Mononuclear cell (primary cell): ENCODE data around the gene GPR3. TPM values are rescaled to one million over a fixed set of nuclear protein-coding genes. Genes with fewer than 3 reads are reported as not detected.
"Not testable (repeated sequence)": the region's sequence is repeated elsewhere in the genome, so short reads cannot be mapped to it uniquely, and the experiment has no call there.

Experiments used
- H3K27me3 ChIP-seq: 2 replicates; pipeline ENCODE4 v1.6.0; 2011; ENCODE audit warnings: low read length, control low read depth; ENCODE audit not compliant: insufficient read depth
- H3K4me1 ChIP-seq: 2 replicates; pipeline ENCODE4 v1.5.1; 2011; ENCODE audit warnings: mild to moderate bottlenecking, low read length, control low read depth; ENCODE audit not compliant: insufficient read depth
- H3K4me3 ChIP-seq: 2 replicates; pipeline ENCODE4 v1.5.1; 2011; ENCODE audit warnings: mild to moderate bottlenecking, low read length, moderate library complexity
- H3K9me3 ChIP-seq: 2 replicates; pipeline ENCODE4 v1.5.1; 2011; ENCODE audit warnings: low read depth, mild to moderate bottlenecking, control low read depth, low read length
- total RNA-seq: library from RNA; depleted of rRNA; stranded (reverse); fragments of >200 nt; gene quantifications from one replicate; pipeline ENCODE4 v1.2.3, GENCODE V29; 2012

The GPR3 gene
- total RNA-seq, 1 donor: 0.10 TPM

- no peaks in the 10 kb centered on the region for H3K27me3 ChIP-seq
- no peaks in the 10 kb centered on the region for H3K9me3 ChIP-seq
- H3K4me3 ChIP-seq: no peak overlapping the region
- peaks cover 16% of the 10 kb centered on the region for H3K4me1 ChIP-seq
These were observed 20.1 kb downstream of the GPR3 start for GRCh38 chr1:27412502-27412901.

- Histone ChIP-seq H3K9me3 (no peaks in the 10 kb centered on the region), H3K27me3 (no peaks in the 10 kb centered on the region), H3K4me1 (peaks cover 19% of the 10 kb centered on the region), H3K4me3 (no peak overlapping the region)
These were observed 20.6 kb downstream of the GPR3 start for GRCh38 chr1:27413004-27413403.

- no peak overlapping the region for H3K4me3 ChIP-seq
- no peaks in the 10 kb centered on the region for H3K9me3 ChIP-seq
- no peaks in the 10 kb centered on the region for H3K27me3 ChIP-seq
- H3K4me1 ChIP-seq: peaks cover 19% of the 10 kb centered on the region
These were observed 21.7 kb downstream of the GPR3 start for GRCh38 chr1:27414091-27414490.

- H3K27me3 ChIP-seq: no peaks in the 10 kb centered on the region
These were observed 24.1 kb downstream of the GPR3 start for GRCh38 chr1:27416387-27417111.

GRCh38 chr1:27417713-27418112, 25.3 kb downstream of the GPR3 start:
- H3K4me1 ChIP-seq: peaks cover 38% of the 10 kb centered on the region
- no peaks in the 10 kb centered on the region for H3K9me3 ChIP-seq

More at GRCh38 chr1:27416387-27417111, 24.1 kb downstream of the GPR3 start:
- H3K9me3 ChIP-seq: no peaks in the 10 kb centered on the region
- no peak overlapping the region for H3K4me3 ChIP-seq
- peaks cover 26% of the 10 kb centered on the region for H3K4me1 ChIP-seq

GRCh38 chr1:27418326-27419185, 26.1 kb downstream of the GPR3 start:
- Histone ChIP-seq H3K4me1 (peaks cover 45% of the 10 kb centered on the region), H3K27me3 (no peaks in the 10 kb centered on the region), H3K4me3 (no peak overlapping the region), H3K9me3 (no peaks in the 10 kb centered on the region)

More at GRCh38 chr1:27417713-27418112, 25.3 kb downstream of the GPR3 start:
- H3K27me3 ChIP-seq: no peaks in the 10 kb centered on the region
- no peak overlapping the region for H3K4me3 ChIP-seq

- Histone ChIP-seq H3K27me3 (no peaks in the 10 kb centered on the region), H3K9me3 (no peaks in the 10 kb centered on the region), H3K4me3 (no peak overlapping the region), H3K4me1 (peaks cover 64% of the 10 kb centered on the region)
These were observed 31.3 kb downstream of the GPR3 start for GRCh38 chr1:27423709-27424108.

GRCh38 chr1:27427329-27427728, 34.9 kb downstream of the GPR3 start:
- H3K4me3 ChIP-seq: no peak overlapping the region
- peaks cover 85% of the 10 kb centered on the region for H3K4me1 ChIP-seq
- H3K9me3 ChIP-seq: no peaks in the 10 kb centered on the region
- no peaks in the 10 kb centered on the region for H3K27me3 ChIP-seq

- Histone ChIP-seq H3K4me1 (peaks cover 85% of the 10 kb centered on the region), H3K27me3 (no peaks in the 10 kb centered on the region), H3K9me3 (no peaks in the 10 kb centered on the region), H3K4me3 (no peak overlapping the region)
These were observed 35.4 kb downstream of the GPR3 start for GRCh38 chr1:27427816-27428315.

- Histone ChIP-seq H3K4me3 (no peak overlapping the region), H3K9me3 (no peaks in the 10 kb centered on the region), H3K4me1 (peaks cover 85% of the 10 kb centered on the region), H3K27me3 (no peaks in the 10 kb centered on the region)
These were observed 36.0 kb downstream of the GPR3 start for GRCh38 chr1:27428316-27429028.

GRCh38 chr1:27429029-27429425, 36.6 kb downstream of the GPR3 start:
- Histone ChIP-seq H3K27me3 (no peaks in the 10 kb centered on the region), H3K4me3 (no peak overlapping the region), H3K9me3 (no peaks in the 10 kb centered on the region), H3K4me1 (peaks cover 88% of the 10 kb centered on the region)

- Histone ChIP-seq H3K27me3 (no peaks in the 10 kb centered on the region), H3K4me1 (peaks cover 99% of the 10 kb centered on the region), H3K4me3 (no peak overlapping the region), H3K9me3 (no peaks in the 10 kb centered on the region)
These were observed 38.6 kb downstream of the GPR3 start for GRCh38 chr1:27430903-27431600.

- Histone ChIP-seq H3K9me3 (no peaks in the 10 kb centered on the region), H3K4me3 (no peak overlapping the region), H3K4me1 (peaks cover 99% of the 10 kb centered on the region), H3K27me3 (no peaks in the 10 kb centered on the region)
These were observed 39.1 kb downstream of the GPR3 start for GRCh38 chr1:27431601-27431940.

GRCh38 chr1:27432725-27433124, 40.3 kb downstream of the GPR3 start:
- H3K27me3 ChIP-seq, H3K9me3 ChIP-seq, H3K4me3 ChIP-seq: not testable (repeated sequence)
- peaks cover 98% of the 10 kb centered on the region for H3K4me1 ChIP-seq
